Measurements from ENCODE around the gene ESD.

ESD gene

DNA sequence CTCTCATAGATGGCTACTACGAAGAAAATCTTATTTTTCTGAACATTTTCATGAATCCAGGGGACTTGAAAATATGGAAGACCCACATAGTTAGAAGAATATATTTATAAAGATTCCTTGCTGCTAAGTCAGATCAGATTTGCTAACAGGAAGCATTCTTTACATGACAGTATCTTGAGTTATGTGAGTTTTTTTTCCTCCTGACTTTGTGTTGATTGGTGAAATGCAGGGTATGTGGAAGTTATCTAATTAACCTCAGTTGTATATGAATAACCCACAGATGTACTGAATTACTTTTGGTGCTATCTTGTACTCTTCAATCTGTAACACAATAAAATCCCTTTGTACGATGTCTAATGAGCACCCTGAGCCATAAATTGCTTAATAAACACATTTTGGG lies 53.8 kb downstream of the ESD start:
- no peak for DNase-seq

DNA sequence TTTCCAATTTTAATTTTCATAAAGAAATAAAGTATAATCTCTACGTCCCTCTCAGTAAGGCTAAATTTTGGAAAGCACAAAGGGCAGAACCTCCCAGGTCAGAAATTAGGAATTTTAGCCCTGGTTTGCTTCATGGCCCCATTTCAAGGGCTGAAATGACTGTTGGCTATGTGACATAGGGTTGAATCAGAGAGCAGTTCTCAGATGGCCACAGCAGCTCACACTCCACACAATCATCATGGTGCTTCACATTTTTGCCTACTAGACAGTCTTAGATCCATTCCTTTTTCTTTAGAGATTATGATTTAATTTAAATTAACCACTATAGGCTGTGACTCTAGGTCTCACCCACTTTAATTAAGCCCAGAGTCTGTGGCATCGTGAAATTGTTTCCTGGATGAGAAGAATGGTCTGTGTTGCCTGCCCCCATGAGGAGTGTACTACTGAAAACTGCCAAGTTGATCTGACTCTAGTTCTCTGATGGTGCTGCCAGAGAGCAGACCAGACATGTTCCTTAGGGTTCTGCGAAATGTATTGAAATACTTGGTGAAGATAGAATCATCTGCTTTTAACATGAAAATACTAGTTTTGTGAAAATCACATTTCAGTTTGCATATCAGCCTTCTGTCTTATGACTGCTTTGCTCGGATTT lies 57.4 kb downstream of the ESD start:
- DNase-seq, result no peak

DNA sequence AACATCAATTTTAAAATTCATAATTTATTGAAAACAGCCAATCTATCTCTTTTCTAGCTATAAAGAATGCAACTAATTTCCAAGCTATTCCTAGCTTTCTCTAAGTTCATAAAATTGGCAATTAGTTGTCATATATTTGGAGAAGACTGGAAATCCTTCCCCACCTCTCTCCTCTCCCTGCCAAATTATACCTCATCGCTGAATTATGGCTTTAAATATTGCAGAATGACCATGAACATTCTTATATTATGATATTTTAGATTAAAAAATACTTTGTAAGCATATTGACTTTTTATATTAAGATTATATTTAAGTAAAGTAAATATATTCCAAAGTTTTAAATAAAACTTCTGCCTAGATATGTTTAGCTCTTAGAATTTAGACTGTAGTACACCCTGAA lies 58.2 kb downstream of the ESD start:
- DNase-seq, result no peak

DNA sequence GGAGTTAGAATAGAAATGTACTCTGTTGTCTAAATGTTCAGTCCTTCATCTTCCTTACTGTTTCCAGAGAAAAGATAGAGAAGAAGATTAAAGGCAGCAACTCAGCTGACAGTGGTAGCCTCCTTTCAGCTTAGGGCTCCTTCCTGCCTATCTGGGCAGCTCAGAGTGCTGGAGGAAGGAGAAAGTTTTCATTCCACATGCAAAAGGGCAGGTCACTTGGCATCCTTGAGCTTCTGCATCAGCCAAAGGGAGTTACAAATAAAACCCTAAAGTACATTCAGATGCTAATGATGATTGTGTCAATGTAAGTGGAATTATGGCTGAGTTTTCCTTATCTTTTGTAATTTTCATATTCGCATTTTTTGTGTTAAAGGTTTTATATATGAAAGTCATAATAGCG lies 58.9 kb downstream of the ESD start:
- no peak for DNase-seq

DNA sequence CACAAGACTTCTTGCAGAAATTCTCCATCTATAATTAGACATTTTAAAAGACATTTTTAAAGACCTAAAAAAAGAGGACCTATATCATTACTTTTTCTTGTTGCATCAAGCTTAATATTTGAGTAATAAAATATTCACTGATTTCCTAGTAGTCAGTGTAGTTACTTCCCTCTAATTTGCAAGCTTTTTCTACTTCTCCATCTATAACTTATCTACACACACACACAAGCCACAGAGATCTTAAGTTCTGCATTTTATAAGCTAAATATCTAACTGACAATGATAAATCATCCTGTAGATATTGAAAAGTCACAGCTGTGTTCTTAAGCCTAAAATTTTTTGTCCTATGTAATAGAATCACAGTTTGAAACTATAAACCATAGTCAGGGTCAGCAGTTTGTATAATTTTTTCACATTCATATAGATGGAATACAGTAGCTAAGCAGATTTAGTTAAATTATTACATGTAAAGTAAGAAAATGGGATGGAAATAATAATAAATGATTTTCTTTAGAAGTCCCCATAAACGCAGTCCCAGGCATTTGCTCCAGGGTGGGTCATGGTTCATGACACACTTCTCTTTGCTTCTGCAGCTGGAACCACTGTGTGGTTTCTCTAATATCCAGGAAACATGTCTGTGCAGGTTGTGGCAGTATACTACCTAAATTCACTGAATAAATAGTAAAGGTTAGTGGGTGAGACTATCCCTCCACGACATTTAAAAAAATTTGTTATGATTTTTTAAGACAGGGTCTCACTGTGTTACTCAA lies 60.2 kb downstream of the ESD start:
- no peak for DNase-seq

DNA sequence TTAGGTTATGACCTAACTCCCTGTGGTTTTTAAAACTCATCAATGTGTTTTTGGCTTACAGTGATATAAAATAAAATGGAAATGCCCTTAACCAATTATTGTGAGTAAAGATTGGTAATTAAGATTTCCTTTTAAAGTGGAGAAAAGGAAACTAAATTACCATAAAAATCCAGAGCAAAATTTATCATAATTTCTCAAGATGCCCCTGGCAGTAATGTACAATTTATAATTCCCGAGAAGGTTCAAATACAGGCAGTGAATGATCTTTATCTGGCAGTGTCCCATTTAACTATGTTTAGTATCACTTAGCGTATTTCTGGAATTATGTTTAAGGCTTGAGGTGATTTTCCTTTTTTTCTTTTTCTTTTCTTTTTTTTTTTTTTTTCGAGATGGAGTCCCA lies 61.5 kb downstream of the ESD start:
- no peak for DNase-seq

DNA sequence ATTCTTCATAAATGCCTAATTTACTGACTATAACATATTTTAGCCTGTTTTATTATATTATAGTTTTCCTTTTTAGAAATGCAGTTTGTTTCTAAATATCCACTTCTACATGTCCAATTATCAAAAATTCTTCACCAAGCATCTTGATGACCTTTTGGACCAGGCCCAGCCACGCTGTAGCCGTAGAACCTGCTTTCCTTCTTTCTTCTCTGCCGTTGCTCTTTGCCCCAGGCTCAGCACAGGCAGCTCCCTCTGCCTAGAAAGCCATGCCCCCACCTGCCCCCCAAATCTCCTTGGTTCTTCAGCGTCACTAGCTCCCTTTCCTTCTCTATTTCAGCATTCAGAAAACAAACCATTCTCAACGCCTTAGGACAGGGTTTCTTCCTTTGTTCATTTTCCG lies 65.4 kb downstream of the ESD start:
- no peak for DNase-seq

DNA sequence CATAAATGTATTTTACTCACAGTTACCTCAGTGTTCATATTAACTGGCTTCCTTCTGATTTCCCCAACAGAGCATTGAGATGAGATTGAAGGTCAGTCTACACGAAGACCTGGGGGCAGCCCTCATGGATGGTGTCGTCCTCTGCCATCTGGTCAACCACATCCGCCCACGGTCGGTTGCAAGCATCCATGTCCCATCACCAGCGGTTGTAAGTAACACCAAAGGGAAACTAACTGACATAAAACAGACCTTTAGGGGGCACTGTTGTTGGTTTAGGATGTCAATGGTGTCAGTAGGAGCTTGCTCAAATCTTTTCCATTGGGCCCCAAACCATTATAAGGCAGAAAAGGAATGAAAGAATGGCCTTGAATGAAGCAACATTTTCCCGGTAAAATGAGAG lies 68.2 kb downstream of the ESD start:
- no peak for DNase-seq

DNA sequence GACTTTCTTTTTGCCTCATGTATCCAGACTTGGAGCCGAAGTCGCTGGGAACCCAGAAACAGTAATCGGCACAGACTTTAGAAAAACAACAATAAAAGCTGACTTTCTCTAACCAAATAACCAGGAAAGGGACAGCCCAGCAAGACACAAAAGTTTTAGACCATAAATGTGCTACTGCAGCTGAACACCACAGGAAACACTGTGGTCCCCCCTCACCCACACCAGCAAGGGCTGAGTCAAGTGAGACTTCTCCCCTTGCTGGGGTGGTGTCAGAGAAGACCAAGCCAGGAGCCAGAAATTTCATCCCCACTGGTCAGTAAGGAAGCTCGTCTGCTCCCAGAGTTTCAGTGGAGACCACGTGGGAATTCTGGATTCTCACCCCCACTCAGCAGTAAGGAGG lies 70.6 kb downstream of the ESD start:
- no peak for DNase-seq

All from NCI-H2029 (cell line).